Coronary artery (tissue), 2 donors: ENCODE measurements around the gene ASB10.

ENCODE experiments used
- DNase-seq: peaks from one replicate; pipeline ENCODE4 v3.0.0-alpha.2; 2017; ENCODE audit warnings: low spot score
- H3K27ac ChIP-seq, 2 donors: fragments of 200-600 bp; sonication (generic); one replicate each; pipeline ENCODE4 v1.5.1; 2016 to 2019
- H3K4me3 ChIP-seq: fragments of 200-600 bp; sonication (generic); 2 replicates; pipeline ENCODE4 v1.5.1; 2016; ENCODE audit warnings: mild to moderate bottlenecking, moderate library complexity
- TF ChIP-seq, protein P1 (sequence below): fragments of 200-600 bp; sonication (generic); IDR thresholded peaks from one replicate; pipeline ENCODE4 v1.5.1; 2019; ENCODE audit warnings: antibody characterized with exemption

Gene ASB10

DNA sequence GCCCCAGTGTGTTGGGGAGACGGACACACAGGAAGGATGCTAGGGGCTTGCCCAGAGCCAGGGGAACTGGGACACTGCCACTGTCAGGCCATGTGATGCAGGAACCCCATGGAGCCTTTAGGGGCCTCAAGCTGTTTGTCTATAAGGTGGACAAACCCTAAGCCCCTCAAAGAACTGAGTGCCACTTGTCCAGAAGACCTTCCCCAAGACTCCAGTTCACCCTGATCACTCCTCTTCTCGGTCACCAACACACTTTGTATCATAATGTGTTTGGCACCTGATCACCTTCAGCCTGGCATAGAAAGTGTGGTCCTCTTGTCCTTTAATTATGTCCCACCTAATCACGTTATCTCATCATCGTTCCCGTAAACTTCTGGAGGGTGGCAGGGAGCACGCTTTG, 22.5 kb upstream of the ASB10 start:
- TF ChIP-seq, protein P1, sequence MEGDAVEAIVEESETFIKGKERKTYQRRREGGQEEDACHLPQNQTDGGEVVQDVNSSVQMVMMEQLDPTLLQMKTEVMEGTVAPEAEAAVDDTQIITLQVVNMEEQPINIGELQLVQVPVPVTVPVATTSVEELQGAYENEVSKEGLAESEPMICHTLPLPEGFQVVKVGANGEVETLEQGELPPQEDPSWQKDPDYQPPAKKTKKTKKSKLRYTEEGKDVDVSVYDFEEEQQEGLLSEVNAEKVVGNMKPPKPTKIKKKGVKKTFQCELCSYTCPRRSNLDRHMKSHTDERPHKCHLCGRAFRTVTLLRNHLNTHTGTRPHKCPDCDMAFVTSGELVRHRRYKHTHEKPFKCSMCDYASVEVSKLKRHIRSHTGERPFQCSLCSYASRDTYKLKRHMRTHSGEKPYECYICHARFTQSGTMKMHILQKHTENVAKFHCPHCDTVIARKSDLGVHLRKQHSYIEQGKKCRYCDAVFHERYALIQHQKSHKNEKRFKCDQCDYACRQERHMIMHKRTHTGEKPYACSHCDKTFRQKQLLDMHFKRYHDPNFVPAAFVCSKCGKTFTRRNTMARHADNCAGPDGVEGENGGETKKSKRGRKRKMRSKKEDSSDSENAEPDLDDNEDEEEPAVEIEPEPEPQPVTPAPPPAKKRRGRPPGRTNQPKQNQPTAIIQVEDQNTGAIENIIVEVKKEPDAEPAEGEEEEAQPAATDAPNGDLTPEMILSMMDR = no peak
- no peak overlapping the region for H3K27ac ChIP-seq
- DNase-seq = no peak

DNA sequence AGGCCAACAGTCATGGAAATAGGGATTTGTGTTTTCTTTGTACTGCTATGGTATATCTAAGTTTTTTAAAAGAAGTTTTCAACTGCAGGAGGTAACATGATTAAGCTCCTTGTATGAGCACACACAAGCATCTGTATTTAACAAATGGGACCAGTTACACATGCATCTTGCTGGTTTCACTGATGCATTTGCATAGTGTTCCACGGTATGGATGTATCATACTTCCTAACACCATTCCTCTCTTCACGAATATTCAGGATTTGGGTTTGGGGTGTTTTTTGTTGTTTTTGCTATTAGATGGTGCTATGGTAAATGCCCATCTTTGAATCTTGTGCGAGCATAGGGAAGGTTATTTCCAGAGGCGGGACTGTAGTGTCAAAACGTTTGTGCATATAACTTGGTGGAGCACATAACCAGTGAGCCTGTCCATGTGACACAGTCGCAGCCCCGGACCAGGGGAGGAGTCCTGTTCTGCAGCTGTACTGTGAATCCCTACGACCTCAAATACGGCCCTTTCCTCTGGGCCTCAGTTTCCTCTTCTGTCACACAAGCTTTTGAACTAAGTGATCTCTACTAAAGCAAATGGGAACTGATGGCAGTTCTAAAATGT, 21.3 kb upstream of the ASB10 start:
- TF ChIP-seq, protein P1 = no peak
- Histone ChIP-seq H3K27ac (no peak overlapping the region), H3K4me3 (no peak overlapping the region)
- DNase-seq = no peak

More for the DNA sequence above, 22.5 kb upstream of the ASB10 start:
- no peak overlapping the region for H3K4me3 ChIP-seq

DNA sequence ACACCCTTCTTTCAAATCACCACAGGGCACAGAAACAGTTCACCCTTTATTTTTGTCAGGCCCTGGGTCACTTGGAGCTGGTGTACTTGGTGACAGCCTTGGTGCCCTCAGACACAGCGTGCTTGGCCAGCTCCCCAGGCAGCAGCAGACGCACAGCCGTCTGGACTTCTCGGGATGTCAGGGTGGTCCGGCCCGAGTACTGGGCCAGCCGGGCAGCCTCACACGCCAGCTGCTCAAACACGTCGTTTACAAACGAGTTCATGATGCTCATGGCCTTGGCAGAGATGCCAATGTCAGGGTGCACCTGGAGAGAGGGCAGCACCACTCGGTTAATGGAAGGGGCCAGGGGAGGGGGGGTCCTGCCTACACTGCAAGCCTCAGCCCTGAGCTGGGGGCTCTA, 20.8 kb upstream of the ASB10 start:
- DNase-seq = no peak
- TF ChIP-seq, protein P1 = no peak
- no peak overlapping the region for H3K4me3 ChIP-seq
- no peak overlapping the region for H3K27ac ChIP-seq

DNA sequence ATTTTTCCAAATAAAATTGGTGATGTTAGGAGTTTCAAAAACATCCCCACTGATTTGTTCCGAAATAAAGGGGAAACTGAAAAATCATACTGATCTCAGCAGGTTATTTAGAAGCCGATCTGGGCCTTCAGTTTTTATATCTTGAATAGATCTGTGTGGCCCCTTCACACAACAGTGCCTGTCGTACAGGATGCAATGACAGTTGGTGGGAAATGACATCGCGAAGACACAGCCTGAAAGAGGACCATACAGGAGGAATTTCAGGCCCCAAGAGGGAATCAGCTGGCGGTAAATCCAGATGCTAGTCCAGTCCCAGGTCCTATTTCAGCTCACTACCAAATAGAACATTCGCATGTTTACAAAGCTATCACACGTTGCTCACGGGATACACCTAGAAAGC, 20.3 kb upstream of the ASB10 start:
- H3K4me3 ChIP-seq = no peak overlapping the region
- DNase-seq = no peak
- TF ChIP-seq, protein P1 = no peak
- H3K27ac ChIP-seq = no peak overlapping the region

DNA sequence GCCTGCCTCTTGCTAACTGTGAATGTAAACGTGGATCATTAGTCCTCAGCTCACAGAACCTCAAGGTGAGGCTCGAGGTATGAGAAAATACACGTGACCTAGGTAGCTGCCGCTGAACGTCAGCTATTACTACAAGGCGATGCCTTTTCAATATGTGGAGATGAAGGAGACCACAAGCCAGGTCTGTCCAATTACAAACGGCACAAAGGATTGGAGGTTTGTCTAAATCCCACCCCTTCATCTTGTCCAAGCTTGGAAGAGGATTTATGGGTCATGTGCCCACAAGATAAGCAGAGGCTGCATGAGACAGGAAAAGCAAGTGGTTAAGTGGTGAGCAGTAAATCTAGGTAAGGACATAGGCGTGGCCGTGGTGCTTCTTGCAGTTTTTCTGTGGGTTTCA, 19.9 kb upstream of the ASB10 start:
- no peak for DNase-seq
- Histone ChIP-seq H3K27ac (no peak overlapping the region), H3K4me3 (no peak overlapping the region)
- TF ChIP-seq, protein P1 = no peak

- DNase-seq = no peak
- Histone ChIP-seq H3K27ac (no peak overlapping the region), H3K4me3 (no peak overlapping the region)
- TF ChIP-seq, protein P1 = no peak
Measured at GRCh38 chr7:151205730-151206129, 18.7 kb upstream of the ASB10 start.

DNA sequence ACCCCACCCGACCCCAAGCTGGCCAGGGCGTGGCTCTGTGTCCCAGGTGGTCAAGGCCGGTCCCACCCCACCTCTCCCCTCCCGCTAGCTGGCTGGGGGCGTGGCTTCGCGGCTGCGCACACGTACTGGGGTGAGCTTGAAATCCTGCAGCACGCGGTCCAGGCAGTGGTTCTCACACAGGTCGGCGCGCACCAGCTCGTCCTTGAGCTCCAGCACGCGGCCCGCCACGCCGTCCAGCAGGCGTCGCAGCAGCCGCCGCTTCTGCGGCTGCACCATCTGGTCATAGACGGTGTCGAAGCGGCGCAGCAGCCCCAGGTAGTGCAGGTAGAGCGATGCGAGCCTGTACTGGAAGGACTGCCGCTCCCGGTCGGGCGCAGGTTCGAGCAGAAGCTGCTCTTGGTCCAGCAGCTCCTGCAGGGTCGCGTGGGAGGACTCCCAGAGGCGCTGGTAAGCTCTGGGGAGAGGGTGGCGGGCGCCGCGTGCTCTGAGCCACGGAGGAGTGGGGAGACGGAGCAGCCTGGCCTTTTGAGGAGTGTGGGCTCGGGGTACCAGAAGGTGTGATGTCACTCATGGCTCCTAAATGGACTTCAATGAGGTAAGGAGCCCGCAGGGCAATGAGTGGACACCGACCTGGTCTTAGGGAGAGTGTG, 17.5 kb upstream of the ASB10 start:
- Histone ChIP-seq H3K4me3 (no peak overlapping the region), H3K27ac (no peak overlapping the region)
- DNase-seq = no peak
- TF ChIP-seq, protein P1 = no peak
